KG1 (cell line): ENCODE data around the gene IL4I1.

Experiments
- DNase-seq: peaks from one replicate; lab custom pipeline; 2025; lab: John Stamatoyannopoulos, UW

Gene IL4I1

GRCh38 chr19:49924004-49924880, 27.6 kb upstream of the IL4I1 start:
- DNase-seq = no peak

- no peak for DNase-seq
Observed at GRCh38 chr19:49923055-49924003, 26.6 kb upstream of the IL4I1 start.

GRCh38 chr19:49921871-49922795, 25.4 kb upstream of the IL4I1 start:
- no peak for DNase-seq

GRCh38 chr19:49920624-49921363, 24.1 kb upstream of the IL4I1 start:
- no peak for DNase-seq

GRCh38 chr19:49918089-49918488, 21.4 kb upstream of the IL4I1 start:
- no peak for DNase-seq

GRCh38 chr19:49916839-49917733, 20.4 kb upstream of the IL4I1 start:
- DNase-seq = no peak

GRCh38 chr19:49915271-49915670, 18.6 kb upstream of the IL4I1 start:
- DNase-seq = no peak

GRCh38 chr19:49913720-49914119, 17.0 kb upstream of the IL4I1 start:
- no peak for DNase-seq

GRCh38 chr19:49912965-49913685, 16.4 kb upstream of the IL4I1 start:
- no peak for DNase-seq

GRCh38 chr19:49911381-49912145, 14.9 kb upstream of the IL4I1 start:
- no peak for DNase-seq

GRCh38 chr19:49910179-49910578, 13.5 kb upstream of the IL4I1 start:
- no peak for DNase-seq

GRCh38 chr19:49908480-49909420, 12.1 kb upstream of the IL4I1 start:
- no peak for DNase-seq

GRCh38 chr19:49907745-49908446, 11.2 kb upstream of the IL4I1 start:
- no peak for DNase-seq

- no peak for DNase-seq
Observed at GRCh38 chr19:49906879-49907564, 10.3 kb upstream of the IL4I1 start.

- no peak for DNase-seq
Observed at GRCh38 chr19:49904136-49904535, 7.4 kb upstream of the IL4I1 start.
